Testis (tissue), 2 donors: ENCODE data around the gene ALG14.

Source experiments
- CTCF ChIP-seq, 3 experiments: fragments of 450-650 bp in 2 of 3; fragments of 200-600 bp in 1 of 3; sonication (generic) in 1 of 3; IDR thresholded peaks; one replicate each; pipeline ENCODE4 v1.5.1; 2016 to 2019; ENCODE audit warnings: antibody characterized with exemption in 3 of 3, mild to moderate bottlenecking in 2 of 3, moderate library complexity in 1 of 3
- POLR2A ChIP-seq: fragments of 450-650 bp; IDR thresholded peaks from one replicate; pipeline ENCODE4 v1.6.1; 2017; ENCODE audit warnings: antibody characterized with exemption, mild to moderate bottlenecking, moderate library complexity

- TF ChIP-seq CTCF (IDR thresholded peaks at IDR 0.05), result no peak
- no peak for TF ChIP-seq POLR2A
These were observed 33.3 kb downstream of the ALG14 start for GRCh38 chr1:95039360-95040031.
